ENCODE measurements around the gene ZNF419.

The ZNF419 gene

GRCh38 chr19:57537953-57538547, 50.5 kb downstream of the ZNF419 start:
- DNase-seq (ENCODE audit: low read depth) = no peak
